PC-3 (cell line): ENCODE results near the gene DHX30. TPM values are rescaled to one million over a fixed set of nuclear protein-coding genes. Genes with fewer than 3 reads are reported as not detected.

Experiments used
- ATAC-seq: fragments of 200-7000 bp; cut with Tn5 transposase; 2 replicates; pipeline ENCODE4 v1.9.1; 2020; ENCODE audit warnings: mild to moderate bottlenecking, moderate library complexity
- BruUV-seq: library from RNA; stranded (reverse); fragments of 400-500 nt; replicated peaks from 2 replicates; lab custom pipeline; 2021; lab: Mats Ljungman, UMichigan
- CTCF ChIA-PET: fragments of 300-600 bp; sonication (Branson Sonifier 250); formaldehyde crosslinking; loops from one replicate; lab custom pipeline; 2022; ENCODE audit warnings: antibody characterized with exemption; lab: Charles Lee
- POLR2A ChIA-PET: fragments of 300-600 bp; sonication (Branson Sonifier 250); formaldehyde crosslinking; loops from one replicate; lab custom pipeline; 2022; ENCODE audit warnings: antibody characterized with exemption; ENCODE audit not compliant: unreplicated experiment; lab: Charles Lee
- DNase-seq: peaks from one replicate; pipeline ENCODE4 v3.0.0-alpha.2; 2015
- H2AFZ ChIP-seq: fragments of 300-600 bp; sonication (generic); 2 replicates; pipeline ENCODE4 v1.6.0; 2016; ENCODE audit warnings: antibody characterized with exemption, low read length
- H3F3A ChIP-seq: fragments of 300-600 bp; sonication (generic); one replicate; pipeline ENCODE4 v1.6.0; 2017; ENCODE audit warnings: antibody characterized with exemption, low read length, control low read depth, mild to moderate bottlenecking; ENCODE audit not compliant: unreplicated experiment
- H3K27ac ChIP-seq: fragments of 300-600 bp; sonication (generic); 2 replicates; pipeline ENCODE4 v1.5.1; 2016; ENCODE audit warnings: mild to moderate bottlenecking, low read length
- H3K27me3 ChIP-seq: fragments of 300-600 bp; sonication (generic); 2 replicates; pipeline ENCODE4 v1.6.1; 2016; ENCODE audit warnings: low read length, mixed read lengths
- H3K36me3 ChIP-seq: fragments of 300-600 bp; sonication (generic); 2 replicates; pipeline ENCODE4 v1.6.1; 2016; ENCODE audit warnings: low read depth, mixed run types, low read length, mixed read lengths
- H3K4me1 ChIP-seq: fragments of 300-600 bp; sonication (generic); 2 replicates; pipeline ENCODE4 v1.5.1; 2016; ENCODE audit warnings: low read length; ENCODE audit not compliant: insufficient read depth
- H3K4me2 ChIP-seq: fragments of 300-600 bp; sonication (generic); 2 replicates; pipeline ENCODE4 v1.6.0; 2016; ENCODE audit warnings: low read length
- H3K4me3 ChIP-seq: fragments of 300-600 bp; sonication (generic); 2 replicates; pipeline ENCODE4 v1.5.1; 2016; ENCODE audit warnings: mild to moderate bottlenecking, low read length, mixed read lengths
- H3K79me2 ChIP-seq: fragments of 300-600 bp; sonication (generic); 2 replicates; pipeline ENCODE4 v1.6.1; 2017; ENCODE audit warnings: low read length, mixed read lengths
- H3K9ac ChIP-seq: fragments of 300-600 bp; sonication (generic); 2 replicates; pipeline ENCODE4 v1.6.0; 2016; ENCODE audit warnings: mild to moderate bottlenecking, low read length
- H3K9me2 ChIP-seq: fragments of 300-600 bp; sonication (generic); replicated peaks from 2 replicates; pipeline ENCODE4 v1.6.1; 2016; ENCODE audit warnings: mixed run types, low read length, mixed read lengths
- H3K9me3 ChIP-seq: fragments of 300-600 bp; sonication (generic); 2 replicates; pipeline ENCODE4 v1.6.1; 2016; ENCODE audit warnings: low read length, mixed read lengths
- H4K20me1 ChIP-seq: fragments of 300-600 bp; sonication (generic); 2 replicates; pipeline ENCODE4 v1.6.1; 2016; ENCODE audit warnings: low read length, mixed read lengths
- CTCF ChIP-seq: fragments of 300-600 bp; sonication (generic); conservative IDR thresholded peaks from 2 replicates; pipeline ENCODE4 v1.5.1; 2017; ENCODE audit warnings: antibody characterized with exemption, low read depth, mild to moderate bottlenecking, low read length
- EZH2 ChIP-seq: fragments of 300-600 bp; sonication (generic); IDR thresholded peaks from one replicate; pipeline ENCODE4 v1.6.1; 2017; ENCODE audit warnings: antibody characterized with exemption, mild to moderate bottlenecking, low read length; ENCODE audit not compliant: unreplicated experiment
- EZH2phosphoT487 ChIP-seq: fragments of 300-600 bp; sonication (generic); IDR thresholded peaks from 2 replicates; pipeline ENCODE4 v1.6.1; 2018; ENCODE audit warnings: mild to moderate bottlenecking, antibody characterized with exemption, low read length, borderline replicate concordance
- intact Hi-C: fragments of 100-400 bp; cut with micrococcal nuclease; formaldehyde crosslinking; loops from 2 replicates; pipeline ENCODE4 v1.9.0; 2023
- total RNA-seq: library from RNA; depleted of rRNA; stranded (reverse); fragments of >200 nt; gene quantifications from 2 replicates; pipeline ENCODE4 v1.2.3, GENCODE V29; 2014

Gene DHX30
- total RNA-seq, 1 experiment from 2014 or later = 152 TPM

- no peak overlapping the region for H3K4me2 ChIP-seq
- no peak overlapping the region for H3K9ac ChIP-seq
- ChIA-PET POLR2A (no interaction called here), CTCF (no interaction called here)
- H3K9me3 ChIP-seq = no peaks in the 10 kb centered on the region
- H3K4me3 ChIP-seq = no peak overlapping the region
- H3K36me3 ChIP-seq = peaks cover 33% of the 10 kb centered on the region; the same call in 1 of the 2 replicates
- H3K27me3 ChIP-seq = no peaks in the 10 kb centered on the region
- no peaks in the 10 kb centered on the region for H3K4me1 ChIP-seq
- no peaks in the 10 kb centered on the region for H4K20me1 ChIP-seq
- no TSS peak for BruUV-seq
- ATAC-seq (no peak), DNase-seq (no peak)
- H3K79me2 ChIP-seq = no peaks in the 10 kb centered on the region
- no peak overlapping the region for H2AFZ ChIP-seq
- no peaks in the 10 kb centered on the region for H3F3A ChIP-seq
- no peaks in the 10 kb centered on the region for H3K9me2 ChIP-seq
- intact Hi-C loops = no loop called here
- TF ChIP-seq EZH2 (no peak), EZH2phosphoT487 (no peak), CTCF (no peak)
- no peak overlapping the region for H3K27ac ChIP-seq
Observed at GRCh38 chr3:47874913-47875312, 72.0 kb downstream of the DHX30 start.

GRCh38 chr3:47877290-47877689 lies 74.4 kb downstream of the DHX30 start:
- Histone ChIP-seq H3K27me3 (no peaks in the 10 kb centered on the region), H3K27ac (no peak overlapping the region), H3K79me2 (no peaks in the 10 kb centered on the region), H3K4me1 (no peaks in the 10 kb centered on the region), H3K9ac (no peak overlapping the region), H3K36me3 (peaks cover 13% of the 10 kb centered on the region; the same call in 1 of the 2 replicates), H2AFZ (no peak overlapping the region), H3K4me3 (no peak overlapping the region), H3K4me2 (no peak overlapping the region), H3K9me3 (no peaks in the 10 kb centered on the region), H3K9me2 (no peaks in the 10 kb centered on the region), H4K20me1 (no peaks in the 10 kb centered on the region), H3F3A (no peaks in the 10 kb centered on the region)
- DNase-seq = no peak
- POLR2A ChIA-PET = no interaction called here
- CTCF ChIA-PET = no interaction called here
- no TSS peak for BruUV-seq
- TF ChIP-seq EZH2 (no peak), CTCF (no peak), EZH2phosphoT487 (no peak)
- no peak for ATAC-seq
- intact Hi-C loops = no loop called here

GRCh38 chr3:47877719-47878118 lies 74.8 kb downstream of the DHX30 start:
- Histone ChIP-seq H3K4me1 (no peaks in the 10 kb centered on the region), H3K9me2 (no peaks in the 10 kb centered on the region), H3K79me2 (no peaks in the 10 kb centered on the region), H3K27me3 (no peaks in the 10 kb centered on the region), H3K4me3 (no peak overlapping the region), H4K20me1 (no peaks in the 10 kb centered on the region), H3K27ac (no peak overlapping the region), H3K4me2 (no peak overlapping the region), H3F3A (no peaks in the 10 kb centered on the region), H3K9me3 (no peaks in the 10 kb centered on the region), H2AFZ (no peak overlapping the region), H3K36me3 (peaks cover 13% of the 10 kb centered on the region; the same call in 1 of the 2 replicates), H3K9ac (no peak overlapping the region)
- POLR2A ChIA-PET = no interaction called here
- DNase-seq = no peak
- peak; percentile 40 for ATAC-seq
- intact Hi-C loops = loop anchor here (2.0 kb wide), 1 partner anchor 113 kb away; no protein-coding TSS in a partner anchor
- TF ChIP-seq EZH2phosphoT487 = no peak
- no peak for TF ChIP-seq EZH2
- TF ChIP-seq CTCF = no peak
- no TSS peak for BruUV-seq
- CTCF ChIA-PET = no interaction called here
